ENCODE measurements around the gene RNF112. TPM values are rescaled to one million over a fixed set of nuclear protein-coding genes. Genes with fewer than 3 reads are reported as not detected.
A peak's percentile ranks its signal among the peaks of the same experiment; 100 is the strongest.

Gene RNF112
- total RNA-seq, 1 experiment from 2014 or later = 0.09 TPM

GRCh38 chr17:19392303-19392702, 18.7 kb upstream of the RNF112 start:
- Histone ChIP-seq H3K9me3 (ENCODE audit: low read depth, low read length, poor library complexity, severe bottlenecking) (no peaks in the 10 kb centered on the region), H3K36me3 (ENCODE audit: insufficient read depth, low read length, poor library complexity, severe bottlenecking) (no peaks in the 10 kb centered on the region), H3K4me1 (ENCODE audit: insufficient read depth, low read length, poor library complexity, severe bottlenecking) (peaks cover 29% of the 10 kb centered on the region), H3K4me3 (ENCODE audit: low read depth, low read length, poor library complexity, severe bottlenecking) (no peak overlapping the region), H3K27ac (ENCODE audit: low read depth, low read length, poor library complexity, severe bottlenecking) (no peak overlapping the region), H3K27me3 (replicated peaks; ENCODE audit: insufficient read depth, low read depth, low read length, poor library complexity) (no peaks in the 10 kb centered on the region)
- intact Hi-C loops (cut with micrococcal nuclease; ENCODE audit: unreplicated experiment) = no loop called here
- BruUV-seq (replicated peaks) = no TSS peak
- no peak for DNase-seq (ENCODE audit: low spot score)
- TF ChIP-seq CTCF (conservative IDR thresholded peaks at IDR 0.05; ENCODE audit: low read depth, low read length) (no peak), EZH2 (IDR thresholded peaks at IDR 0.05; ENCODE audit: borderline replicate concordance, low read depth, low read length, poor library complexity, severe bottlenecking) (no peak)
- ChIA-PET POLR2A (ENCODE audit: low non-redundant PET) (no interaction called here), CTCF (no interaction called here)

- CTCF ChIA-PET = no interaction called here
Measured at GRCh38 chr17:19397556-19398041, 13.4 kb upstream of the RNF112 start.

GRCh38 chr17:19398301-19399181, 12.5 kb upstream of the RNF112 start:
- H3K9me3 ChIP-seq (ENCODE audit: low read depth, low read length, poor library complexity, severe bottlenecking) = no peaks in the 10 kb centered on the region
- peaks cover 24% of the 10 kb centered on the region for H3K4me1 ChIP-seq (ENCODE audit: insufficient read depth, low read length, poor library complexity, severe bottlenecking)
- peak; percentile 56 for DNase-seq (ENCODE audit: low spot score)
- TF ChIP-seq CTCF (conservative IDR thresholded peaks at IDR 0.05; ENCODE audit: low read depth, low read length) (no peak), EZH2 (IDR thresholded peaks at IDR 0.05; ENCODE audit: borderline replicate concordance, low read depth, low read length, poor library complexity, severe bottlenecking) (no peak)
- H3K4me3 ChIP-seq (ENCODE audit: low read depth, low read length, poor library complexity, severe bottlenecking) = no peak overlapping the region
- no peaks in the 10 kb centered on the region for H3K27me3 ChIP-seq (replicated peaks; ENCODE audit: insufficient read depth, low read depth, low read length, poor library complexity)
- intact Hi-C loops (cut with micrococcal nuclease; ENCODE audit: unreplicated experiment) = no loop called here
- ChIA-PET CTCF (no interaction called here), POLR2A (ENCODE audit: low non-redundant PET) (no interaction called here)
- BruUV-seq (replicated peaks) = no TSS peak
- H3K27ac ChIP-seq (ENCODE audit: low read depth, low read length, poor library complexity, severe bottlenecking) = peak overlapping the region; percentile 11
- no peaks in the 10 kb centered on the region for H3K36me3 ChIP-seq (ENCODE audit: insufficient read depth, low read length, poor library complexity, severe bottlenecking)

More at GRCh38 chr17:19397556-19398041, 13.4 kb upstream of the RNF112 start:
- POLR2A ChIA-PET (ENCODE audit: low non-redundant PET) = no interaction called here
- Histone ChIP-seq H3K9me3 (ENCODE audit: low read depth, low read length, poor library complexity, severe bottlenecking) (no peaks in the 10 kb centered on the region), H3K27me3 (replicated peaks; ENCODE audit: insufficient read depth, low read depth, low read length, poor library complexity) (no peaks in the 10 kb centered on the region), H3K27ac (ENCODE audit: low read depth, low read length, poor library complexity, severe bottlenecking) (no peak overlapping the region), H3K36me3 (ENCODE audit: insufficient read depth, low read length, poor library complexity, severe bottlenecking) (no peaks in the 10 kb centered on the region), H3K4me3 (ENCODE audit: low read depth, low read length, poor library complexity, severe bottlenecking) (no peak overlapping the region), H3K4me1 (ENCODE audit: insufficient read depth, low read length, poor library complexity, severe bottlenecking) (peaks cover 23% of the 10 kb centered on the region)
- intact Hi-C loops (cut with micrococcal nuclease; ENCODE audit: unreplicated experiment) = no loop called here
- BruUV-seq (replicated peaks) = no TSS peak
- DNase-seq (ENCODE audit: low spot score) = no peak
- no peak for TF ChIP-seq CTCF (conservative IDR thresholded peaks at IDR 0.05; ENCODE audit: low read depth, low read length)
- TF ChIP-seq EZH2 (IDR thresholded peaks at IDR 0.05; ENCODE audit: borderline replicate concordance, low read depth, low read length, poor library complexity, severe bottlenecking) = no peak

Measured in A673 (cell line).